Stimulated activated CD4-positive, alpha-beta T cell treated with anti-CD3 and anti-CD28 coated beads, Interleukin-4, amount 100 ng/mL, for 24 hours (primary cell): ENCODE measurements around the gene AGAP1.
"Not testable (repeated sequence)": the region's sequence is repeated elsewhere in the genome, so short reads cannot be mapped to it uniquely, and the experiment has no call there.

Experiments used
- DNase-seq: peaks from one replicate; pipeline ENCODE4 v3.0.0-alpha.2; 2020

The AGAP1 gene

DNA sequence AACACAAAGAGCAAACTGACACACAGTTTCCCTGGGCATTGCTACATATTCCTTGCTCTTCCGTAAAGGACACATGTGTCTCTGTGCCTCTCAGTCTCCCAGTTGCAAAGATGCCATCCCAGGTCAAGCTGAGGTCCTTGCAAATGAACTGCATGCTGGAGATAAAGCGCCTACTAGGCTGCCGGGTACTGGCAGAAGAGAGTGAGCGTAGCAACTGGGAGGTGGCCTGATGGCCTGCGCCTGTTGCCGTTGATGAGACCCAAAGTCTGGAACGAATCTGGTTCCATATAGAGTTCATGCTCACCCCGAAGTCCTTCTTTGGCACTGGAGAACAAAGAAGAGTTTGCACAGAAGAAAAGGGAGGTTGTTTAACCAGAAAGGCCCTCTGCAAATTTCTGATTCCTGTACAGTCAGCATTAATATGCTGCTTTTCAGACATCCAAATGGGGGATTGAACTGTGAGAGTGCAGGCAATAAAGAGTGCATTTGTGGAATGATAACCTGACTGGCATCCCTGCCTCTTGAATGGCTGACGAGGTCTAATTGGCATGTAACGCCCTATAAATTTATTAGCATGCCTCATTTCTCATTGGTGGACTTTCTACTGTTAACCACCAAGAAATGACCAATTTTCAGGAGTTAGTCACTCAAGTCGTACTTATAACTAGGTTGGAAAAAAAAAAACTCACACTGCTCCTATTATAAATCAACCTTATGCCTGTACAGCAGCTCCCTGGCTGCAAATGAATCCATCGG, 595.6 kb downstream of the AGAP1 start:
- no peak for DNase-seq

DNA sequence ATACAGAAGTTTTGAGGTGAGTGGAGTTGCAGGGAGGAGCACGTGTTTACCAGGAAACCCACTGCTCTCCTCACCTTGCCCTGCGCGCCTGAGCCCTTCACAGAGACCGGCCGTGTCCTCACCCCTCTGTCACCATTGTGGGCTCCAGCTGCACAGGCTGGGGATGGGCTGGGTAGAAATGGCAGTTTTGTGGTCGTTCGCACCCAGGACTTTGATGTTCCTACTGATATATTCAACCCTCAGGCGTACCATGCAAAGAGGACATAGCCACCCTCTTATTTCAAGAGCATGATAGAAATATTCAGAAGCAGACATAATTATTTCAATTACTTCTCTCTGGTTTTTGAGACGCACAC, 596.2 kb downstream of the AGAP1 start:
- no peak for DNase-seq

DNA sequence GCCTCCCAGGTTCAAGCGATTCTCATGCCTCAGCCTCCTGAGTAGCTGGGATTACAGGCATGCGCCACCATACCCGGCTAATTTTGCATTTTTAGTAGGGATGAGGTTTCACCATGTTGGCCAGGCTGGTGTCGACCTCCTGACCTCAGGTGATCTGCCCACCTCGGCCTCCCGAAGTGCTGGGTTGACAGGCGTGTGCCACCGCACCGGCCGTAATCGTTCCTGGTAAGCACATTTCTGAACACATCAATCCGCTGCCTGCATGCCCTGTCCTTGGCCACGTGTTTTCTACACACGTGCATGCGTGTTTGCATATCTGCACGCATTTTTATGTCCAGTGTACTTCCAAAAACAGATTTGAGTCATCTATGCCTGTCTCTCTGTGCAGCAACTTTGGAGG, 597.0 kb downstream of the AGAP1 start:
- DNase-seq, result not testable (repeated sequence)

DNA sequence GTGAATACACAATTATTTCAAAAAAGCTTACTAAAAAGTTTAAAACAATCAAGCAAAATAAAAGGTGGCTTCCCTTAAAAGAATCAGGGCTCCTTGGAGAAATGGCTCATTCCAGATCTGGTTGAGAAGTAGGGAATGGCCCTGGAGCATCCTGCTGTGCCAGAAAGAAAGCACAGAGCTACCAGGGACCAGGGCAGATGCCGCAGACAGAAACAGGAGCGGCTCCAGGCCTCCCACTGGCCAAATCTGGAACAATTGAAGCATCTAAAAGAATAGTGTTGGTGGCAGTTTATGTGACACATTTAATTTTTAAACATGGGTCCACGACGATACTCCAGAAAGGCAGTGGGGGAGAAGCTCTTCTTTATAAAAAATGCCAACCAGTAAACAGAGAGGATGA, 598.9 kb downstream of the AGAP1 start:
- DNase-seq, result no peak

DNA sequence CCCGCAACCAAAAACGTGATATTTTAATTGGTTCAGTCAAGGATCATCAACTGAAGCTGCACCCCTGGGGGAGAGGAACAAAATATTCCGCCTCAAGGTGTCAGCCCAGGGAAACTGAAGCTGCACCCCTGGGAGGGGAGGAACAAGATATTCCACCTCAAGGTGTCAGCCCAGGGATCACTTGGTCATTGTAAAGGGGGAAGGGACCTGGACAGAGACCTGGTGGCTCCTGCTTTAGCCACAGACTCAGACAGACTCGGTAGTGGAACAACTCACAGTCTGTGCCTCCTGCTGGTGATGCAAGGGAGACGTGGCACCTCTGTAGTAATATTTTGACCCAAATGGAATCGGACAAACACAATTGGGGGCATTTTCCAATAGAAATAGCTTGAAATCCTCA, 599.3 kb downstream of the AGAP1 start:
- no peak for DNase-seq

DNA sequence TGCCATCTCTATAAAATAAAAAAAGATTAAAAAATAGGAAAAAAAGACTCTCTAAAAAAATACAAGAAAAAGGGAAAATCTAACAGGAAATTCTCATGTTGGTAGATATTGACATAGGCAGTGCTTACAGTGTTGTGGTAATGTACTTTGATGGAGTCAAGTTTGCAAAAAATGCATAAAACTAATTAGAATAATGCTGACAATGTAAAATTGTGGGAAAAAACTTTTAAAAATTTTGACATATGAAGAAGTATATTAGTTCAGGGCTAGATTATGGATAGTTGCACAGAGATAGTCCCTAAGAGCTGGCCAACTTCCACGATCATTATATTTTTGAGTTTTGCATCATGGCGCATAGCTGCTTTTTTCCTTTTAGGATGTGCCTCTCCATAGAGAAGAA, 601.7 kb downstream of the AGAP1 start:
- DNase-seq, result no peak

DNA sequence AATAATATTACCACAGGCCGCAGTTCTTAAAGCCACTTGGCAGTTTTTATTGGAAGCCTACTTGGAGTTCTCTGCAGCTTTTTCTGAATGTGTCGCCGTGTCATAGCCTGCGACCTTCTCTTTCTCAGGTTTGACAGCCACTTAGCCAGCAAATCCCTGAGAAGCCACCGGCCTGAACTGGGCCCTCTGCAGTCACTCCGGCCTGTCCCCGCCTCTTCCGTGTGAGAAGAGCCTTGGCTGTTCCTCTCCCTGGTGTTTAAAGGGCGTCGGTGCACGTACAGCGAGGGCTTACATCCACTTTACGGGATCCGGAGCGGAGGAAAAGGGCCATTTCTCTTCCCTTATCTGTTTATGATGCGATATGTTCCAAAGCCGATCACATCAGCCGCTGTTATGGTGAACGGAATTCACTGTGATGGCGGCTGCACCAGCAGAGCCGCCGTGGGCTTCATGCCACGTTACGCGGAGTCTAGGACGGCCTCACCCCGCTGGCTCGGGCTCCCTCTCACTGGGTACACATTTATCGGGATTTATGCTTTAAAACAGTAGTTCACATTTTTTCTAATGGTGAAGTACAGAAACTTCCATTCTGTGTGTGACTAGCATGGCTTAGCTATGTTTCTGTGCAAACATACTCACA, 607.6 kb downstream of the AGAP1 start:
- no peak for DNase-seq

DNA sequence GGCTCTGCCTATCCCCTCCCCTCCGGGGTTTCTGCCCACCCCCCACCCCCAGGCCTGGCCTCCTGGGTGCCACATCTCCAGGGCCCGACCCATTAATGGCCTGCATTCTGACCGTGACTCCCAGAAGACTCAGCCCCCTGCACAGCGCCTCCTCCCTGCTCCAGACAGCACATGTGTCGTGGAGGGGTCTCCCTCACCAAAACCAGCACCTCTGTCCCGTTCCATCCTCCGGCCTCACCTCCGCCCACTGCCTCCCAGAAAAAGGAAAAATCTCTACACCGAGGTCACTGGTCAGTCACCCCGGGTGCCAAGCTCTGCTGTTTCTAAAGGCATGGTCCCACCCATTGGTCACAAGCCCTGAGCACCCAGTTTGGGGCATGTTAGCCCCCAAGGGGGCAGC, 609.1 kb downstream of the AGAP1 start:
- no peak for DNase-seq

DNA sequence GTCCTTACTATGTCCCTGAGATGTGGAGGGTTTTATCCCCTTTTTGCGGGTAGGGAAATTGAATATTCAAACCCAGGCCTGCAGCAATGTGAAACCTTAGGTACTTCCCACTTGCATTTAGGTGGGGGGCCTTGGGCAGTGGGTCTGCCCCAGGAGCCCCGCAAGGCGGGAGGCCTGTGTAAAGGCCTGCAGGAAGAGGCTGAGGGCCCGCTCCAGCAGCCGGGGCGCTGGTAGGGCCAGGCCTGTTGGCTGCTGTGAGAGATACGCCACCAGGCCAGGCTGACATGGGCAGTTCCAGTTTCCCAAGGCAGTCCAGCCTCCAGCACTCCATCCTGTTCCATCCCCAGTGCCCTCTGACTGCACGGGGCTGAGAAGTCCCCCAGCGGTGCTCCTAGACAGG, 610.1 kb downstream of the AGAP1 start:
- DNase-seq, result no peak

DNA sequence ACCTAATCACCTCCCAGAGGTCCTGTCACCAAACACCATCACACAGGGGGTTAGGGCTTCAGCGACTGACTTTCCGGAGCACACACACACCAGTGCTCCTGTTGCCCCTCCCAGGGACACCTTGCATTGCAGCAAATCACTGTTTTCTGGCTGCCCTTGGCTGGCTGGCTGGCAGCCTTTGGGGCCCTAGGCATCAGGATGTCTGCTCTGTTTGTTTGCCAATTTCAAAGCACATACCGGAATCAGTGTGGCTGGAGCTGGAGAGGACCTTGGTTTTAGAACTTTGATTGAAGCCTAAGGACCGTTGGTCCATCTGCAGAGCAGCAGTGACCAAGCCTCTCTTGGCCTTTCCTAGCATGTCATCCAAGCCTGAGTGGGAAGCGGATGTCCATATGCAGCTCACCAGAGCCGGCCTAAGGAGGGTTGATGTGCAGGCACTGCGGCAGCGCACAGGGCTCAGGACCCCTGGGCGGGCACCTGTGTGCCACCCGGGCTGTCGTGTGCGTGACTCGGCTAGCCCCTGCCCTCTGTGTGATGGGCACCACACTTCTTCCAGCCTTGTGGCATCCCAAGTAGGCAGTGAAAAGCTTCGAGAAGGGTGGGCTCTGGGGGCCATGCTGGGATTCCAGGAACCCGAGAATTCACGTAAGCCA, 612.2 kb downstream of the AGAP1 start:
- DNase-seq, result no peak

DNA sequence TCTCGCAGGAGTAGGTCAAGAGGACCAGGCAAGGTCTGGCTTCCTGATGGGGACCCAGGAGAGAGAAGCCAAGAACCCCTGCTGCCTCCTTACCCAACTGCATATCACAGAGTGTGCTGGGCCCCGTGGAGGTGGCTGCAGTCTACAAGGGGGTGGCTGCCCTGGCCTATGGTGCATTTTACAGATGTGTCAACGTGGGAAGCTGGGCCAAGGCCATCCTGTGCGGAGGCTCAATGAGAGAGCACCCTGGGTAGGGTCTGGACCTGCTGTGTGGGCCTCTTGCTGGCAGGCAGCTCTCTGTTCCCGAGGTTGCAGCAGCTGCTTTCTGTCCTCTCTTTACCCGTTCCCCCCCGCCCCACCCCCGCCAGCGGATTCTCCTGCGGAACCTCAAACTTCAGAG, 612.9 kb downstream of the AGAP1 start:
- DNase-seq, result no peak

DNA sequence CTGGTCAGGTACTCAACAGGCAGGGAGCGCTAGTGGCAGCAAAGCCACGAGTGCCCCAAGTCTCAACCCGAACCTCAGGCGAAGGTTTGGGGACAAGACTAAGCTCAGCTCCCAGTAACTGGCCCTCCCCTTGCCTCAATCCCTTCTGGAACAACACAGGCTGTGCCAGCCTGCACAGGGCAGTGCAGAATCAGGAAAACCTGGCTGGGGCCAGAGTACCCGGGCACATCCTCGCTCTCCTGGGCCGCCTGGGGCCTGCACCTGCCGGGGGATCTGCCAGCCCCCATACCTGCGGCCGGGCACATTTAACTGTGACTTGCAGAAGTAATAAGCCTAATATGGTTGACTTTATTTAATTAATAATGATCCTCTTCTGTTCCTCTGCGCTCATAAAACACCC, 613.7 kb downstream of the AGAP1 start:
- no peak for DNase-seq

DNA sequence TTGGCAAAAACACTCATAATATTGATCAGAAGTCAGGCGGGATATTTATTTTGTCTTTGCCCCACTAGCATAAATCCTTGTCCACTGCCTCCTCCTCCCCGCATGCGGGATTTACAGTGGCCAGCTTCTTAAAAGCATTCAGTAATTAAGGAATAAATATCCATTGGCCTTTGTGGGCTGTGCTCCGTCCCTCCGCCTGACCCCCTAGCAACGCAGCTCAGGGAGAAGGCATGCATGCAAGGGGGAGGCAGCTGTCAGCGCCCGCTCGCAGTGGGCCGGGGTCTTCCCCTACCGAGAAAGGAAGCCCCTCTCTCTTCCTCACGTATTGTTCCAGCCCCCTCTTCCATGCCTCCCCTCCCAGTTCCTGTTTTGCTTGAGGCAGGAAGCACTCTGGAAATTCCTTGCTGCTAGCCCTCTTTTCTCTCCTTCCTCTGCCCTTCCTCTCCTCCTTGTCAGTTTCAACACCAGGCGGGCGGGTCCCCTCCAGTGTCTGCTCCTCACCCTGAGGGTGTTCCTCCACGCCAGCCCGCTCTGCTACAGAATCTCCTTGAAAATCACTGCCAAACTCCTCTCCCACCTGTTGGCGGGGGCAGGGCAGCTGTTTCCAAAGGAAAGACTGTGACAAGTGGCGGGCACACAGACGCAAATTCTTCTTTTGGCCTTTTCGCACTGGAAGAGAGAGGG, 614.2 kb downstream of the AGAP1 start:
- no peak for DNase-seq

DNA sequence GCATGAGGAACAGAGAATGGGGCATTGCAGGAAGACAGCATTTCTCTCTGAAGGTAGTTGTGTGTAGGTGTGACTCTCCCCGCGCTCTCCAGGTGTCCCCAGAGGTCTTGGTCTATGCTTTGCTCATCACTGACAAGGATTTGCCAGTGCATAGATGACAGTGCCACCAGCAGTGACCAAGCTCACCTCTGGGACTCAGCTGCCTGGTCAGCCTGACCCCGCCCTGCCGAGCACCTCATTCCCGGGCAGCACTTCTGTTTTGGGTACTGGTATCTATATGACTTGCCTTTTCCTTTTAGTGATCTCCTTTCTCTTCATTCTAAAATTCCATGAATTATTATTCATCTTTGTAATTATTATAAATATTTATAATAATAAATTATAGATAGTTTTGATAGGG, 615.2 kb downstream of the AGAP1 start:
- no peak for DNase-seq

DNA sequence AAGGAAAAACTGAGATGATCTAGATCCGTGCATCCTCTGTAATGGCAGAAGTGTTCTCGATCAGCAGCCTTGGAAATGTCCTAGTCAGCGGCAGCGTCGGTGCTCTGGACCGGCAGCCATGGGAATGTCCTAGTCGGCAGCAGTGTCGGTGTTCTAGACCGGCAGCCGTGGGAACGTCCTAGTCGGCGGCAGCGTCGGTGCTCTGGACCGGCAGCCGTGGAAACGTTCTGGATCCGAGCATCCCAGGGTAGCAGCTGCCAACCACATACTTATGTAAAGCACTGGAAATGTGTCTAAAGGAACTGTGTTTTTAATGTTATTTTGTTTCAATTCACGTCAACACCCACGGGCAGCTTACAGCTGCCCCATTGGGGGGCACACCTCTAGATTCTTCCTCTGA, 615.6 kb downstream of the AGAP1 start:
- DNase-seq, result no peak

DNA sequence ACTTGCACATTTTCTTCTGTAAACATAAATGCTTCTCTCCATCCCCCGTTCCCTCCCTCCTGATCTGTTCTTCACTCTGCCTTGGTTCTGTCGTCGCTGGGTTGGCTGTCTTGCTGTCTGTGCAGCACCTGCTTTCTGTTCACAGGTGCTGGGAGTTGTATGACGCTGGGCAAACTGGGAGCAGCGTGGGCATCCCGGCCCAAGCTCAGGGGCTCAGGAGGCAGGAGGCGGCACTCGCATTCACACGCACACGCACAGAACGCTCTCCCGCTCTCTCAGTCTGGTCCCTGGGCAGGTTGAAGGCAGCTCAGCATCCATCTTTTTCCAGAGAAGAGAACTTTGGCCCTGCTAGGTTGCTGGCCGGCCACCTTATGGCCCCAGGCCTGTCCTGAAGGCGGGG, 618.6 kb downstream of the AGAP1 start:
- no peak for DNase-seq

DNA sequence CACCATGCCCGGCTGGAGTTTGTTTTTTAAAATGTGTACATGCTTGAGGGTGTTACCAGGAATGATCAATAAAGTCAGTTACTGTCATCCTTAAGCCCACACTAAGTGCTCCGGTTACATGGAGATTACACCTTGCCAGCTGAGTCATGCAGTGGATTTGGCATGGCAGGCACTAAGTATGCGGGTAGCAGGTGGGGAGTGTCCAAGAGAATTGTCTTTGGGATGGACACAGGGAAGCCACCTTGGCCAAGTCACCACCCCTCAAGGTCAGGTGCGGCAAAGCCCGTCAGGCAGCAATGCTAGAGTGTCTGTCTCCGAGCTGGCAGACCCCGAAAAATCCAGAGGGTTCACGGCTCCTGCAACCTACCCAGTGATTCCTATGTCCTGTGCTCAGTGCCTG, 619.6 kb downstream of the AGAP1 start:
- DNase-seq, result no peak

DNA sequence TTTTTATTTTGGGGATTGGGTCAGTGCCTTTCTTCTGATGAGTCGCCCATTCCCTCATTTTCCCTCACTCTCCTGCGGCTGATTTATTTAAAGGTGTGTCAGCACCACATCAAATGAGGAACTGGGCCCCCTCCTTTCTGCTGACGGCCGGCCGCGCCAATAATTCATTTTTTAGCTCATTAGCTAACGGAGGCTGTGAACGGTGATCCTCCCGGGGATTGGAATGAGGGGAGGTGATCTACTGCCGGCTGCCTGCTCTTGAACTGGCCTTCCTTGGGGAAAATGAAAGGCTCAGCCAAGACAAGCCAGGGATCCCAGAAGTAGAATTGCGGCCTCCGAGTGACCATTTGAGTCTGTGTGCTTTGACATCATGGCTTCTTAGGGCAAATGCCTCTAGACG, 620.1 kb downstream of the AGAP1 start:
- no peak for DNase-seq

DNA sequence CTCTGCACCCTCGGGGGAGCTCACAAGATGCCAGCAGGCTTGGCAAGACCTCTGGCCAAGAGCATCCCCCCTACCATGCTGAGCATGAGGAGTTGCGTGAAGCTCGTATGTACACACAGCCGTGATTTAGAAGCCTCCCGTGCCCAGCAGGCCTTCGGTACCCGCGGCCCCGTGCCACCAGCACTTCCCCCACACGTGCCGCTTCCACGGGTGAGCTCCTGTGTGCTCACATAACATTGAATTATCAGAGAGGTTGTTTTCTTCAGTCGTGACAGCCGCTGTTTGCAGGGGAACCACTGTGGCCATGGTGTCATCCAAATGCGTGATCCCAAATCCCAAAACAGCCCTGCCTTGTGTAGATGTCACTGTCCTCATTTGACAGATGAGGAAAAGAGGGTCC, 621.1 kb downstream of the AGAP1 start:
- no peak for DNase-seq

DNA sequence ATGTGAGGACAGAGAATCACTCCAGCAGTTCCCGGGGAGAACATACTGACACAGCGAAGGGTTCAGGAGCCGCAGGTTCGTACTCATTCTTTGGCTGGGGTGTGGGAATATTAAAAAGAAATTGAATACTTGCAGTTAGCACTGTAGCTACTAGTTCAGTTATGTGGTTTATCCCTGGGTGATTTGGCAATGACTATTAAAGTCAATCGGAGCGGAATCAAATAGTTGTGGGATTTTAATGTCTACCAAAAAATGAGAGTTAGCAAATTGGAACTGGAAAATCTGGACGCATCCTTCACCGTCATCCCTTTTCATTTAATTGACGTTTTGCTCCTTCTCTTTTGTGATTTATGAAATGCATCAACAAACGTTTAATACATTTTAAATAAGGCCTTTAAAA, 623.6 kb downstream of the AGAP1 start:
- no peak for DNase-seq

DNA sequence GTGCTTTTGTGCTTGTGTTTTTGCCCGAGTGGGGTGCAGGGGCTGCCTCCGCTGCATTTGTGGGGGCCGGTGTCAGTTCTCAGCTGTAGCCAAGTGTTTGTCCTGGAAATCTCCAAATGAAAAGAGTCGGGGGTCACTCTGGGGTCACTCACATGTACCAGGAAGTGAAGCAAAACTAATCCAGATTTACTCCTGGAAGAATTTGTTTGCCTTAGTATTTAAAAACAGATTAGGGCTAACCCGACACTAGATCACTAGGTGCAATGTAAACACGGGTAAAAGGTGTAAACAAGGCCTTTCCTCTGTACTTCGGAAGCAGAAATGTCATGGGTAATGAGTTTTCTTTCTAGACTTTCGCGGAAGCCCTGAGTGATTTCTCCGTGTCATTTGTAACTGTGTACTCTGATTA, 624.0 kb downstream of the AGAP1 start:
- DNase-seq, result no peak

DNA sequence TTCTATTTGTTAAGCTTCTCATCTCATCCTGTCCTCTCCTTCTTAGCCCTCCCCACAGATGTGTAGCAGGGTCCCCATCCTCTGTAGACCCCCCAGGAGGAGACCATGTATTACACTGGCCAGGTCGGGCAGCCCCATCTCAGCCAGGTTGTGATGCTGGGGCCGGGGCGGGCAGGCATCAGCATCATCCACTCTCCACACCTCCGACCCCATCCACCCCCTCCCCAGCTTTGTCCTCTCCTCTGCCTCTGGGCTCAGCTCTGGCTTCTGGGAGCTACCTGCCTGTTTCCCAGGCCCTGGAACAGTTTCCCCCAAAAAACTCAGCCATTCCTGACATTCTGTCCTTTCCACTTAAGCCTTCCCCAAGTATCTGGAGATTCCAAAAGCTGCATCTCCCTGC, 625.2 kb downstream of the AGAP1 start:
- no peak for DNase-seq

DNA sequence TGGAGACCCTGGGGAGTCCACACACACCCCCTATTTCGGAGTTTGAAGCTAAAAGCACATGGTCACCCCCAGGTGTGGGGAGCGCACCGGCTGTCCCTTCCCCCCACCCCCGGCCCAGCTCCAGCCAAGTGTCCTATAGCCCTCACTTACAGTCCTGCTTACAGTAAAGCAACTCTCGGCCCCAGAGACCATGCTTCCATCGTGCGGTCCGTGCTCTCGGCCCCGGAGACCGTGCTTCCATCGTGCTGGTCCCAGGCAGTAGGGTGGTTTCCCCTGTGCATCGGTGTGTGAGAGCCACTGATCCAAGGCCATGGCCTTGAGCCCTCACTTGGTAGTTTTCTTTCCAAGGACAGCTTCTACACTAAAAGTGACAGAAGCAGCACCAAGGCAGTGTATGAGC, 625.6 kb downstream of the AGAP1 start:
- DNase-seq, result no peak

DNA sequence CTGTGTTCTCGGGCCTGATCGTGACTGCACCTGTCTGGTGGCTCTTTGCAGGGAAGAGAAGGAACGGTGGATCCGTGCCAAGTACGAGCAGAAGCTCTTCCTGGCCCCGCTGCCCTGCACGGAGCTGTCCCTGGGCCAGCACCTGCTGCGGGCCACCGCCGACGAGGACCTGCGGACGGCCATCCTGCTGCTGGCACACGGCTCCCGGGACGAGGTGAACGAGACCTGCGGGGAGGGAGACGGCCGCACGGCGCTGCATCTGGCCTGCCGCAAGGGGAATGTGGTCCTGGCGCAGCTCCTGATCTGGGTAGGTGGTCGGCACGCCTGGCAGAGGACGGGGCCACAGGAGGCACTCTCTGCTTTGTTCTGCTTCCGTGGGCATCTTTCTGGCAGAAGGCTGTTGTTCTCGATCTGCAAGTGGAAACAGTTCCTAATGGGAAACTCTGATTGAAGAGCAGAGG, 626.3 kb downstream of the AGAP1 start:
- no peak for DNase-seq
